Keratinocyte (primary cell): ENCODE data around the gene GID4.

Source experiments
- CTCF ChIP-seq, 3 experiments: IDR thresholded peaks in 1 of 3; conservative IDR thresholded peaks in 1 of 3; optimal IDR thresholded peaks in 1 of 3; 2 replicates in 2 of 3; 3 replicates in 1 of 3; pipeline versions ENCODE3 to v1.5.1; 2011; ENCODE audit warnings: low read length in 3 of 3, mild to moderate bottlenecking in 3 of 3, moderate library complexity in 2 of 3, control low read depth in 1 of 3, inconsistent platforms in 1 of 3; ENCODE audit not compliant: insufficient read depth in 2 of 3; ENCODE audit errors: extremely low read depth in 1 of 3
- EZH2 ChIP-seq: IDR thresholded peaks from one replicate; pipeline ENCODE4 v1.6.1; 2012; ENCODE audit warnings: inconsistent platforms, mild to moderate bottlenecking, low read length, moderate library complexity

- TF ChIP-seq CTCF (optimal IDR thresholded peaks at IDR 0.05 in 1 of 3, IDR thresholded peaks at IDR 0.05 in 1 of 3, conservative IDR thresholded peaks at IDR 0.05 in 1 of 3; ENCODE audit: extremely low read depth in 1 of 3, insufficient read depth in 2 of 3, low read length in 3 of 3): no peak
- no peak for TF ChIP-seq EZH2
Observed at GRCh38 chr17:18041776-18042175, 2.6 kb downstream of the GID4 start.
